HuH-7 (cell line): Measurements from ENCODE around the gene IFNG.

Experiments used
- DNase-seq: peaks from one replicate; pipeline ENCODE4 v3.0.0; 2011; ENCODE audit warnings: low spot score

IFNG gene

GRCh38 chr12:68115281-68115680, 44.3 kb downstream of the IFNG start:
- no peak for DNase-seq

- DNase-seq = no peak
Observed at GRCh38 chr12:68114606-68115005, 44.9 kb downstream of the IFNG start.

- DNase-seq = peak; percentile 18
Observed at GRCh38 chr12:68113644-68114043, 45.9 kb downstream of the IFNG start.

- no peak for DNase-seq
Observed at GRCh38 chr12:68111995-68112394, 47.5 kb downstream of the IFNG start.

- DNase-seq = no peak
Observed at GRCh38 chr12:68109444-68110217, 49.9 kb downstream of the IFNG start.

- no peak for DNase-seq
Observed at GRCh38 chr12:68109001-68109400, 50.5 kb downstream of the IFNG start.

- no peak for DNase-seq
Observed at GRCh38 chr12:68106660-68107059, 52.9 kb downstream of the IFNG start.

GRCh38 chr12:68106160-68106559, 53.4 kb downstream of the IFNG start:
- DNase-seq = no peak
